Measurements from ENCODE around the gene BPIFB6.

Gene BPIFB6

GRCh38 chr20:33093074-33093473 lies 61.6 kb downstream of the BPIFB6 start:
- DNase-seq, result no peak

GRCh38 chr20:33093582-33093981 lies 62.1 kb downstream of the BPIFB6 start:
- no peak for DNase-seq

All from SW 1271 (cell line).